Smooth muscle cell (in vitro differentiated cells): ENCODE results near the gene OLR1. TPM values are rescaled to one million over a fixed set of nuclear protein-coding genes. Genes with fewer than 3 reads are reported as not detected.
A peak's percentile ranks its signal among the peaks of the same experiment; 100 is the strongest.

Experiments used
- DNase-seq: peaks from one replicate; lab custom pipeline; 2025; ENCODE audit not compliant: unreplicated experiment; lab: John Stamatoyannopoulos, UW
- H2AFZ ChIP-seq: fragments of 200-600 bp; sonication (generic); 2 replicates; pipeline ENCODE4 v1.6.0; 2016; ENCODE audit warnings: antibody characterized with exemption, low read depth, mild to moderate bottlenecking
- H3F3A ChIP-seq: fragments of 200-600 bp; sonication (generic); 2 replicates; pipeline ENCODE4 v1.6.0; 2017; ENCODE audit warnings: antibody characterized with exemption, low read depth
- H3K27ac ChIP-seq: fragments of 200-600 bp; sonication (generic); 2 replicates; pipeline ENCODE4 v1.5.1; 2016; ENCODE audit warnings: low read depth, mild to moderate bottlenecking
- H3K27me3 ChIP-seq: fragments of 200-600 bp; sonication (generic); 2 replicates; pipeline ENCODE4 v1.6.1; 2016; ENCODE audit warnings: low read depth, mild to moderate bottlenecking
- H3K36me3 ChIP-seq: fragments of 200-600 bp; sonication (generic); 2 replicates; pipeline ENCODE4 v1.5.1; 2016; ENCODE audit warnings: low read depth
- H3K4me1 ChIP-seq: fragments of 200-600 bp; sonication (generic); 2 replicates; pipeline ENCODE4 v1.5.1; 2016; ENCODE audit warnings: low read depth
- H3K4me2 ChIP-seq: fragments of 200-600 bp; sonication (generic); 2 replicates; pipeline ENCODE4 v1.6.0; 2016; ENCODE audit warnings: mild to moderate bottlenecking
- H3K4me3 ChIP-seq: fragments of 200-600 bp; sonication (generic); 2 replicates; pipeline ENCODE4 v1.5.1; 2016; ENCODE audit warnings: mild to moderate bottlenecking
- H3K79me2 ChIP-seq: fragments of 200-600 bp; sonication (generic); 2 replicates; pipeline ENCODE4 v1.6.0; 2016; ENCODE audit warnings: low read depth, mild to moderate bottlenecking
- H3K9ac ChIP-seq: fragments of 200-600 bp; sonication (generic); 2 replicates; pipeline ENCODE4 v1.6.0; 2016; ENCODE audit warnings: low read depth
- H3K9me3 ChIP-seq: fragments of 200-600 bp; sonication (generic); replicated peaks from 2 replicates; pipeline ENCODE4 v1.5.1; 2016; ENCODE audit warnings: low read depth
- H4K20me1 ChIP-seq: fragments of 200-600 bp; sonication (generic); 2 replicates; pipeline ENCODE4 v1.6.0; 2016; ENCODE audit warnings: low read depth
- WGBS: methylation state at CpG from one replicate; pipeline ENCODE4 v1.1.7; 2016; ENCODE audit warnings: low lambda C conversion rate; 5-methylcytosine and 5-hydroxymethylcytosine counted together
- polyA plus RNA-seq: library from polyadenylated mRNA; unstranded; fragments of >200 nt; fragmentation: Nextera tagmentation; extraction: Ambion mirVana; gene quantifications from 2 replicates; pipeline ENCODE4 v1.2.1, GENCODE V29; 2016
- total RNA-seq: library from RNA; depleted of rRNA; stranded (reverse); fragments of >200 nt; gene quantifications from 2 replicates; pipeline ENCODE4 v1.2.3, GENCODE V29; 2014
- TF ChIP-seq, protein P1 (sequence below): fragments of 200-600 bp; sonication (generic); IDR thresholded peaks from 2 replicates; pipeline ENCODE4 v1.5.1; 2017; ENCODE audit warnings: borderline replicate concordance, mild to moderate bottlenecking, antibody characterized with exemption; ENCODE audit not compliant: insufficient read depth, poor library complexity, severe bottlenecking

The OLR1 gene
- total and polyA plus RNA-seq, 2 experiments from 2014 or later: 5.4 to 7.4 TPM

DNA sequence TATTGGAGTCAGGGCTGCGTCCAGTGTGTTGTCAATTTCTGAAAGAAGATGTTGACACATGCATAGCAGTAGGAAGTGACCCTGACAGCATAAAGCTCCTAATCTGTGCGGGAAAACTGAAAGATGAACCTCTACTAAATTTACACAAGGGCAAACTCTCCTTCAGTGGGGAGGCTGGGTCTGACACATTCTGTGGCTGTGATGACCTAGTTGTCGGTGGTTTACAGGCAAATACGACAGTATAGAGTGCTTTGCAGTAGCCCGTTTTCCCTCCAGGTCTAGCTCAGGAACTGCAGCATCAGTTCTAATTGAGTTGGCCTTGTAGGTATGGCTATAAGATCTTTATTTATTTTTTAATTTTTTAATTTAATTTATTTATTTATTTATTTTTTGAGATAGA lies 25.9 kb upstream of the OLR1 start:
- H3K27ac ChIP-seq: no peak overlapping the region
- no peak overlapping the region for H3K4me3 ChIP-seq
- no peak overlapping the region for H3K9ac ChIP-seq
- H3K36me3 ChIP-seq: no peaks in the 10 kb centered on the region
- no peaks in the 10 kb centered on the region for H3K27me3 ChIP-seq
- H3F3A ChIP-seq: no peaks in the 10 kb centered on the region
- WGBS: 65% methylated on average over 5 of the region's 5 CpGs
- H3K4me2 ChIP-seq: no peak overlapping the region
- H3K79me2 ChIP-seq: no peaks in the 10 kb centered on the region
- no peaks in the 10 kb centered on the region for H3K9me3 ChIP-seq
- no peaks in the 10 kb centered on the region for H4K20me1 ChIP-seq
- H2AFZ ChIP-seq: no peak overlapping the region
- H3K4me1 ChIP-seq: no peaks in the 10 kb centered on the region
- TF ChIP-seq, protein P1, sequence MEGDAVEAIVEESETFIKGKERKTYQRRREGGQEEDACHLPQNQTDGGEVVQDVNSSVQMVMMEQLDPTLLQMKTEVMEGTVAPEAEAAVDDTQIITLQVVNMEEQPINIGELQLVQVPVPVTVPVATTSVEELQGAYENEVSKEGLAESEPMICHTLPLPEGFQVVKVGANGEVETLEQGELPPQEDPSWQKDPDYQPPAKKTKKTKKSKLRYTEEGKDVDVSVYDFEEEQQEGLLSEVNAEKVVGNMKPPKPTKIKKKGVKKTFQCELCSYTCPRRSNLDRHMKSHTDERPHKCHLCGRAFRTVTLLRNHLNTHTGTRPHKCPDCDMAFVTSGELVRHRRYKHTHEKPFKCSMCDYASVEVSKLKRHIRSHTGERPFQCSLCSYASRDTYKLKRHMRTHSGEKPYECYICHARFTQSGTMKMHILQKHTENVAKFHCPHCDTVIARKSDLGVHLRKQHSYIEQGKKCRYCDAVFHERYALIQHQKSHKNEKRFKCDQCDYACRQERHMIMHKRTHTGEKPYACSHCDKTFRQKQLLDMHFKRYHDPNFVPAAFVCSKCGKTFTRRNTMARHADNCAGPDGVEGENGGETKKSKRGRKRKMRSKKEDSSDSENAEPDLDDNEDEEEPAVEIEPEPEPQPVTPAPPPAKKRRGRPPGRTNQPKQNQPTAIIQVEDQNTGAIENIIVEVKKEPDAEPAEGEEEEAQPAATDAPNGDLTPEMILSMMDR: no peak
- DNase-seq: no peak

DNA sequence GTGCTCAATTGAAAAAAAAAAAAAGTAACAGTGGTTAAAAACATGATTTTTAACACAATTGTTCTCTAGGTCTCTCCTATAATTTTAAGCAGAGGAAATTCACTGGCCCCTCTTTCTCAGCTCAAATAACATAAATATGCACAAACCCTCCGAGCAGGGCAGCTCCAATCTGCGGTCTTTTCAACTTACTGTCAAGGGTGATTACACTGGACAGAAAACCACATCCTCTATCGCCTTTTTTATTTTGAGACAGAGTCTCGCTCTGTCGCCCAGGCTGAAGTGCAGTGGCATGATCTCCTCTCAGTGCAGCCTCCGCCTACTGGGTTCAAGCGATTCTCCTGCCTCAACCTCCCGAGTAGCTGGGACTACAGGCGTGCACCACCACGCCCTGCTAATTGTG lies 24.3 kb upstream of the OLR1 start:
- H3K4me3 ChIP-seq: no peak overlapping the region
- DNase-seq: no peak
- no peaks in the 10 kb centered on the region for H3K27me3 ChIP-seq
- WGBS: 87% methylated on average over 10 of the region's 10 CpGs
- H3F3A ChIP-seq: no peaks in the 10 kb centered on the region
- H3K4me1 ChIP-seq: no peaks in the 10 kb centered on the region
- H3K9me3 ChIP-seq: no peaks in the 10 kb centered on the region
- H3K27ac ChIP-seq: no peak overlapping the region
- H3K79me2 ChIP-seq: no peaks in the 10 kb centered on the region
- no peak overlapping the region for H3K4me2 ChIP-seq
- no peaks in the 10 kb centered on the region for H3K36me3 ChIP-seq
- H2AFZ ChIP-seq: no peak overlapping the region
- TF ChIP-seq, protein P1: no peak
- H4K20me1 ChIP-seq: no peaks in the 10 kb centered on the region
- no peak overlapping the region for H3K9ac ChIP-seq

DNA sequence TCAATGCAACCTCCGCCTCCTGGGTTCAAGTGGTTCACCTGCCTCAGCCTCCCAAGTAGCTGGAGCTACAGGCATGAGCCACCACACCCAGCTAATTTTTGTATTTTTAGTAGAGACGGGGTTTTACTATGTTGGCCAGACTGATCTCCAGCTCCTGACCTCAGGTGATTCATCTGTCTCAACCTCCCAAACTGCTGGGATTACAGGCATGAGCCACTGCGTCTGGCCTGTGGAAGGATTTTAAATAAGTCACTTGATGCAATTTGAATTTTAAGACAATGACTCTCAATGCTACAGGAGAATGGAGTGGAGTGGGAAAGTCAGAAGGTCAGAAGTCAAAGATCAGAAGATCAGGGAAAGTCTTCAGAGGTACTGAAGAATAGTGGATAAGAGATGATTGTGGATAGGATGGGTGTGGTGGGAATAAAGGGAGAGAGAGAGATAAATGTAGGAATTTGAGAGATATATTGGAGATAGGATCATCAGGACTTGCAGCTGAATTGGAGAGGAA lies 22.3 kb upstream of the OLR1 start:
- Histone ChIP-seq H3K27ac (peak overlapping the region; percentile 42), H4K20me1 (no peaks in the 10 kb centered on the region), H3K9ac (no peak overlapping the region), H2AFZ (no peak overlapping the region), H3K9me3 (no peaks in the 10 kb centered on the region), H3K79me2 (no peaks in the 10 kb centered on the region), H3K36me3 (no peaks in the 10 kb centered on the region), H3F3A (peaks cover 7% of the 10 kb centered on the region), H3K4me2 (no peak overlapping the region), H3K27me3 (no peaks in the 10 kb centered on the region), H3K4me1 (peaks cover 2% of the 10 kb centered on the region), H3K4me3 (no peak overlapping the region)
- DNase-seq: no peak
- WGBS: 59% methylated on average over 3 of the region's 3 CpGs
- TF ChIP-seq, protein P1: no peak

DNA sequence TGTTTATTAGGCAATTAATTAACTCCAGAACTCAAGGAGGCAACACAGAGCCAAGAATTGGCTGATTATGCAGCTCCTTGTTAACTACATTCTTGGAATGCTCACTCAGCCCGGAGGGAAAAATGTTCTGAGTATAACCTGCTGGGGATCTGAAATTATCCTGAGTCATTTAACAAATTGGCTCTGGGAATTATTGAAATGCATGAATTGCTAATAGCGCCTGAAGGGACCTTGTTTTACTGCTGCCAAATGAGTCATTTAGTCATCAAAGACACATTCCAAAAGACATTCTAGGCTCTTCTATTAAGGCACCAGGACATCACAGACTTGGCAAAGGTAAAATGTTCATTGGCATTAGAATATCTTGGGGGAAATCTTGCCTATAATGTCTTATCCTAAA lies 19.9 kb upstream of the OLR1 start:
- Histone ChIP-seq H3K36me3 (no peaks in the 10 kb centered on the region), H3F3A (peaks cover 7% of the 10 kb centered on the region), H3K4me2 (peak overlapping the region; percentile 59), H3K79me2 (no peaks in the 10 kb centered on the region), H4K20me1 (no peaks in the 10 kb centered on the region), H3K27ac (peak overlapping the region; percentile 55), H3K4me3 (no peak overlapping the region), H3K27me3 (no peaks in the 10 kb centered on the region), H3K9ac (no peak overlapping the region), H3K4me1 (peaks cover 2% of the 10 kb centered on the region), H2AFZ (no peak overlapping the region), H3K9me3 (no peaks in the 10 kb centered on the region)
- no peak for DNase-seq
- TF ChIP-seq, protein P1: no peak
- WGBS: 8% methylated on average over 2 of the region's 2 CpGs
